Measurements from ENCODE around the gene LXN.

- no peak for TF ChIP-seq POLR2A (IDR thresholded peaks at IDR 0.05; ENCODE audit: low read depth, low read length)
- TF ChIP-seq SPI1 (IDR thresholded peaks at IDR 0.05; ENCODE audit: low read depth, low read length) = no peak
- no peak for TF ChIP-seq POLR2AphosphoS5 (IDR thresholded peaks at IDR 0.05; ENCODE audit: low read depth, low read length)
- TF ChIP-seq PAX5 (IDR thresholded peaks at IDR 0.05; ENCODE audit: insufficient read depth, low read length, severe bottlenecking) = no peak
- no peak for TF ChIP-seq TAF1 (IDR thresholded peaks at IDR 0.05; ENCODE audit: low read depth, low read length)
- no peak for TF ChIP-seq POU2F2 (IDR thresholded peaks at IDR 0.05; ENCODE audit: low read depth, low read length)
Observed at GRCh38 chr3:158713094-158713499, 40.6 kb upstream of the LXN start.
